GM12878 (cell line): Measurements from ENCODE around the gene PGLYRP2. TPM values are rescaled to one million over a fixed set of nuclear protein-coding genes. Genes with fewer than 3 reads are reported as not detected.

Experiments used
- BCLAF1 ChIP-seq: fragments of 450-650 bp; IDR thresholded peaks from 2 replicates; pipeline ENCODE4 v1.6.1; 2017; ENCODE audit warnings: antibody characterized with exemption, mild to moderate bottlenecking, moderate library complexity
- CBX5 ChIP-seq: sonication (generic); IDR thresholded peaks from 2 replicates; pipeline ENCODE4 v1.6.1; 2016; ENCODE audit warnings: low read depth, moderate library complexity, mild to moderate bottlenecking, inconsistent platforms
- CEBPB ChIP-seq, 2 experiments: fragments of 150-350 bp in 1 of 2; IDR thresholded peaks; 2 replicates each; pipeline ENCODE4 v1.6.1; 2012 to 2014; ENCODE audit warnings: low read depth in 2 of 2, low read length in 2 of 2, borderline replicate concordance in 1 of 2, inconsistent platforms in 1 of 2
- E4F1 ChIP-seq: fragments of 450-650 bp; IDR thresholded peaks from 2 replicates; pipeline ENCODE4 v1.6.1; 2018; ENCODE audit warnings: borderline replicate concordance, mild to moderate bottlenecking; ENCODE audit not compliant: partially characterized antibody
- EGR1 ChIP-seq, 2 experiments: IDR thresholded peaks; 1 replicate in 1 of 2; 2 replicates in 1 of 2; pipeline ENCODE4 v1.6.1; 2011 to 2012; ENCODE audit warnings: low read depth in 2 of 2, low read length in 2 of 2, borderline replicate concordance in 1 of 2, mild to moderate bottlenecking in 1 of 2, moderate library complexity in 1 of 2
- EZH2 ChIP-seq: IDR thresholded peaks from 2 replicates; pipeline ENCODE4 v1.6.1; 2012; ENCODE audit warnings: low read depth, mild to moderate bottlenecking, control low read depth, inconsistent platforms, low read length, borderline replicate concordance; ENCODE audit not compliant: control insufficient read depth
- IKZF1 ChIP-seq: fragments of 450-650 bp; conservative IDR thresholded peaks from 2 replicates; pipeline ENCODE4 v1.6.1; 2017; ENCODE audit warnings: antibody characterized with exemption, mild to moderate bottlenecking
- MXI1 ChIP-seq: fragments of 150-350 bp; IDR thresholded peaks from 2 replicates; pipeline ENCODE4 v1.6.1; 2011; ENCODE audit warnings: low read depth, mild to moderate bottlenecking, inconsistent platforms, low read length, improper control_type of control experiment
- NFXL1 ChIP-seq: fragments of 450-650 bp; IDR thresholded peaks from 2 replicates; pipeline ENCODE4 v1.6.1; 2017; ENCODE audit warnings: antibody characterized with exemption, mild to moderate bottlenecking, borderline replicate concordance
- PAX5 ChIP-seq: IDR thresholded peaks from 2 replicates; pipeline ENCODE4 v1.6.1; 2011; ENCODE audit warnings: low read depth, low read length, borderline replicate concordance
- POU2F2 ChIP-seq: IDR thresholded peaks from 3 replicates; pipeline ENCODE4 v1.6.1; 2011; ENCODE audit warnings: low read depth, mild to moderate bottlenecking, low read length, borderline replicate concordance
- PRDM15 ChIP-seq: fragments of 450-650 bp; formaldehyde crosslinking; IDR thresholded peaks from 2 replicates; pipeline ENCODE4 v1.4.0; 2020; ENCODE audit warnings: mild to moderate bottlenecking, moderate library complexity
- RAD51 ChIP-seq: fragments of 450-650 bp; IDR thresholded peaks from 2 replicates; pipeline ENCODE4 v1.6.1; 2016; ENCODE audit warnings: moderate library complexity, mild to moderate bottlenecking, inconsistent platforms
- RFX5 ChIP-seq: IDR thresholded peaks from 2 replicates; pipeline ENCODE4 v1.6.1; 2011; ENCODE audit warnings: low read depth, low read length, improper control_type of control experiment
- SP1 ChIP-seq: IDR thresholded peaks from one replicate; pipeline ENCODE4 v1.6.1; 2011; ENCODE audit warnings: low read depth, low read length
- SREBF1 ChIP-seq: IDR thresholded peaks from 2 replicates; pipeline ENCODE4 v1.6.1; 2012; ENCODE audit warnings: mild to moderate bottlenecking, low read length
- SREBF2 ChIP-seq: IDR thresholded peaks from 2 replicates; pipeline ENCODE4 v1.6.1; 2012; ENCODE audit warnings: mild to moderate bottlenecking, low read length
- SUZ12 ChIP-seq: fragments of 200-600 bp; sonication (generic); IDR thresholded peaks from one replicate; pipeline ENCODE4 v1.6.1; 2018; ENCODE audit warnings: antibody characterized with exemption, mild to moderate bottlenecking; ENCODE audit not compliant: unreplicated experiment
- TARDBP ChIP-seq: IDR thresholded peaks from 2 replicates; pipeline ENCODE4 v1.6.1; 2016; ENCODE audit warnings: borderline replicate concordance
- ZNF217 ChIP-seq: fragments of 450-650 bp; IDR thresholded peaks from 2 replicates; pipeline ENCODE4 v1.6.1; 2017; ENCODE audit warnings: antibody characterized with exemption, mild to moderate bottlenecking
- polyA plus RNA-seq, 11 experiments: library from polyadenylated mRNA; depleted of rRNA in 4 of 11; unstranded in 6 of 11; stranded (reverse) in 5 of 11; fragments of >200 nt; fragmentation: Nextera tagmentation in 4 of 11; fragmentation: Illumina TruSeq in 1 of 11; extraction: Ambion mirVana in 4 of 11; extraction: Trizol in 1 of 11; gene quantifications; 1 replicate in 1 of 11; 2 replicates in 10 of 11; pipeline versions ENCODE4 v1.2.1 to v1.2.3, GENCODE V29; 2011 to 2016; ENCODE audit warnings: inconsistent platforms in 2 of 11, missing spikeins in 2 of 11, low read depth in 1 of 11
- total RNA-seq, 4 experiments: library from RNA; depleted of rRNA in 3 of 4; stranded (reverse); fragments of >200 nt in 3 of 4; fragmentation: Illumina TruSeq in 1 of 4; extraction: Trizol in 1 of 4; gene quantifications; 2 replicates each; pipeline versions ENCODE4 v1.2.1 to v1.2.3, GENCODE V29; 2013 to 2021
- TF ChIP-seq, protein P1 (sequence below): fragments of 450-650 bp; IDR thresholded peaks from 2 replicates; pipeline ENCODE4 v1.6.1; 2014; ENCODE audit warnings: mild to moderate bottlenecking

PGLYRP2 gene
- total and polyA plus RNA-seq, 10 of the 15 experiments (the other 5 are each of a cell fraction or from before 2014, with no cell fraction given), result 0.15 to 0.48 (median 0.26) TPM; not detected in 5

DNA sequence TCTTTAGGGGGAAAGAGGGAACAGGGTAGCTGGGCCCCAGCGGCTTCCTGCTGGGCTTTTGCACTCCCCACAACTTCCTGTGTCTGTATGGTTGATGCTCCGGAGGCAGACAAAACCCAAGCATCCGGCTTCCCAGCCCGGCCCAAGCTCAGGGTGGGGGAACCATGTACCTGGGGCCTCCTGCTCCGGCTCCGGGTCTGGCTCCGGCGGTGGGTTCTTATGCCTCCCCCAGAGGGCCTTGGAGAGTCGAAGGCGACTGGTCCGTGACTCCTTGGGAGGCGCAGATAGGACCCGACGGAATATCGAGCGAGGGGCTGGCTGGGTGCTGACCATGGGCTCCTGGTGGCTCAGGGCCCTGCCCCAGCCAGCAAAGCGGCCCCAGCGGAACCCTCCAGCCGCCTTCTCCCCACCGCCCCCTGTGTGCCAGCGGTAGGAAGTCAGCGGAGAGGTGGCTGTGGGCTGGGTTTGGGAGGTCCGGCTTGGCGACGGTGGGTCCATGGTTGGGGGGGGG is 15.4 kb downstream of the PGLYRP2 start (continued):
- TF ChIP-seq PRDM15 (no peak), CEBPB (IDR thresholded peaks at IDR 0.05; ENCODE audit: borderline replicate concordance in 1 of 2, low read depth in 2 of 2, low read length in 2 of 2) (no peak), PAX5 (no peak; the same call in 1 of the 2 replicates), SUZ12 (no peak), ZNF217 (no peak), SREBF1 (no peak), POU2F2 (peak; percentile 53; the same call in 1 of the 3 replicates), BCLAF1 (no peak), RAD51 (no peak), EZH2 (no peak), SP1 (peak; percentile 10), CBX5 (no peak), IKZF1 (peak; percentile 70), EGR1 (IDR thresholded peaks at IDR 0.05; ENCODE audit: borderline replicate concordance in 1 of 2, low read depth in 2 of 2, low read length in 2 of 2) (0 out of 3 replicates have a peak, but pooled peaks of 1 of the 2 experiments have one; percentile 19), NFXL1 (no peak), MXI1 (no peak), RFX5 (no peak), E4F1 (no peak), SREBF2 (no peak), TARDBP (no peak)
- TF ChIP-seq, protein P1, sequence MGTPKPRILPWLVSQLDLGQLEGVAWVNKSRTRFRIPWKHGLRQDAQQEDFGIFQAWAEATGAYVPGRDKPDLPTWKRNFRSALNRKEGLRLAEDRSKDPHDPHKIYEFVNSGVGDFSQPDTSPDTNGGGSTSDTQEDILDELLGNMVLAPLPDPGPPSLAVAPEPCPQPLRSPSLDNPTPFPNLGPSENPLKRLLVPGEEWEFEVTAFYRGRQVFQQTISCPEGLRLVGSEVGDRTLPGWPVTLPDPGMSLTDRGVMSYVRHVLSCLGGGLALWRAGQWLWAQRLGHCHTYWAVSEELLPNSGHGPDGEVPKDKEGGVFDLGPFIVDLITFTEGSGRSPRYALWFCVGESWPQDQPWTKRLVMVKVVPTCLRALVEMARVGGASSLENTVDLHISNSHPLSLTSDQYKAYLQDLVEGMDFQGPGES, result no peak
